HepG2 (cell line): ENCODE data around the gene ZBTB4. TPM values are rescaled to one million over a fixed set of nuclear protein-coding genes. Genes with fewer than 3 reads are reported as not detected.

Experiments used
- CHD4 ChIP-seq: fragments of 200-600 bp; sonication (generic); IDR thresholded peaks from 2 replicates; pipeline ENCODE4 v1.7.0; 2017; ENCODE audit warnings: mild to moderate bottlenecking, low read length, borderline replicate concordance
- FIP1L1 ChIP-seq: fragments of 200-400 bp; formaldehyde crosslinking; IDR thresholded peaks from 2 replicates; pipeline ENCODE4 v1.6.1; 2018; ENCODE audit warnings: low read depth, mild to moderate bottlenecking, low read length, moderate library complexity, borderline replicate concordance; ENCODE audit not compliant: insufficient read depth
- HNRNPL ChIP-seq: fragments of 200-400 bp; formaldehyde crosslinking; IDR thresholded peaks from 2 replicates; pipeline ENCODE4 v1.6.1; 2017; ENCODE audit warnings: mild to moderate bottlenecking, low read depth, low read length
- KDM5B ChIP-seq: sonication (generic); formaldehyde crosslinking; IDR thresholded peaks from 2 replicates; pipeline ENCODE4 v1.4.0; 2020; ENCODE audit warnings: missing genetic modification reagents, mild to moderate bottlenecking, borderline replicate concordance
- KLF9 ChIP-seq: IDR thresholded peaks from 2 replicates; pipeline ENCODE4 v1.6.1; 2016; ENCODE audit warnings: low read depth
- KMT2B ChIP-seq: IDR thresholded peaks from 2 replicates; pipeline ENCODE4 v1.6.1; 2016; ENCODE audit warnings: missing genetic modification reagents, missing compliant biosample characterization
- MATR3 ChIP-seq: sonication (generic); formaldehyde crosslinking; IDR thresholded peaks from 2 replicates; pipeline ENCODE4 v1.4.0; 2020; ENCODE audit warnings: missing genetic modification reagents
- SOX13 ChIP-seq, 3 experiments: fragments of 450-650 bp in 1 of 3; sonication (generic) in 1 of 3; formaldehyde crosslinking in 1 of 3; IDR thresholded peaks in 2 of 3; conservative IDR thresholded peaks in 1 of 3; 2 replicates each; pipeline versions ENCODE4 v1.5.0 to v1.6.1; 2016 to 2020; ENCODE audit warnings: antibody characterized with exemption in 1 of 3, mild to moderate bottlenecking in 1 of 3, missing compliant biosample characterization in 1 of 3, missing genetic modification reagents in 1 of 3, moderate library complexity in 1 of 3
- SP1 ChIP-seq, 2 experiments: fragments of 450-650 bp in 1 of 2; sonication (generic) in 1 of 2; formaldehyde crosslinking in 1 of 2; IDR thresholded peaks; 2 replicates each; pipeline versions ENCODE4 v1.4.0 to v1.6.1; 2016 to 2020; ENCODE audit warnings: missing genetic modification reagents in 1 of 2
- ZKSCAN1 ChIP-seq: fragments of 150-350 bp; IDR thresholded peaks from 2 replicates; pipeline ENCODE4 v1.6.1; 2014; ENCODE audit warnings: low read length
- ZNF260 ChIP-seq: sonication (generic); formaldehyde crosslinking; IDR thresholded peaks from 2 replicates; pipeline ENCODE4 v1.4.0; 2020; ENCODE audit warnings: missing genetic modification reagents, low read depth, mild to moderate bottlenecking, borderline replicate concordance
- ZNF563 ChIP-seq: sonication (generic); formaldehyde crosslinking; IDR thresholded peaks from 2 replicates; pipeline ENCODE4 v1.8.0; 2022; ENCODE audit warnings: mild to moderate bottlenecking, moderate library complexity, missing genetic modification reagents
- ZNF614 ChIP-seq: IDR thresholded peaks from 2 replicates; pipeline ENCODE4 v1.6.1; 2018; ENCODE audit warnings: missing biosample characterization, missing genetic modification reagents, inconsistent platforms, borderline replicate concordance
- ZNF788 ChIP-seq: sonication (generic); formaldehyde crosslinking; IDR thresholded peaks from 2 replicates; pipeline ENCODE4 v1.5.0; 2020; ENCODE audit warnings: mild to moderate bottlenecking, missing genetic modification reagents, borderline replicate concordance
- ZNF878 ChIP-seq: sonication (generic); formaldehyde crosslinking; IDR thresholded peaks from 2 replicates; pipeline ENCODE4 v1.8.1; 2023; ENCODE audit warnings: mild to moderate bottlenecking, missing genetic modification reagents, moderate library complexity
- ZNF891 ChIP-seq: sonication (generic); formaldehyde crosslinking; IDR thresholded peaks from 2 replicates; pipeline ENCODE4 v1.5.0; 2020; ENCODE audit warnings: mild to moderate bottlenecking, missing genetic modification reagents
- polyA plus RNA-seq, 8 experiments: library from polyadenylated mRNA; depleted of rRNA in 3 of 8; stranded (reverse) in 7 of 8; unstranded in 1 of 8; fragments of >200 nt; fragmentation: Illumina TruSeq in 4 of 8; extraction: Trizol in 4 of 8; gene quantifications; 2 replicates each; pipeline versions ENCODE4 v1.2.1 to v1.2.3, GENCODE V29; 2011 to 2016; ENCODE audit warnings: low read depth in 4 of 8, missing spikeins in 1 of 8, mixed read lengths in 1 of 8; ENCODE audit not compliant: insufficient read depth in 1 of 8
- total RNA-seq, 5 experiments: library from RNA; depleted of rRNA; stranded (reverse); fragments of >200 nt; fragmentation: Illumina TruSeq; extraction: Trizol; gene quantifications; 2 replicates each; pipeline ENCODE4 v1.2.3, GENCODE V29; 2016; ENCODE audit warnings: low read depth in 1 of 5
- TF ChIP-seq, protein P1 (sequence below): sonication (generic); formaldehyde crosslinking; IDR thresholded peaks from 2 replicates; pipeline ENCODE4 v1.8.1; 2023; ENCODE audit warnings: mild to moderate bottlenecking, moderate library complexity, missing genetic modification reagents
- TF ChIP-seq, protein P2 (sequence below): sonication (generic); formaldehyde crosslinking; IDR thresholded peaks from 2 replicates; pipeline ENCODE4 v1.5.0; 2020; ENCODE audit warnings: mild to moderate bottlenecking, missing genetic modification reagents, moderate library complexity
- TF ChIP-seq, protein P3 (sequence below): sonication (generic); formaldehyde crosslinking; IDR thresholded peaks from 2 replicates; pipeline ENCODE4 v1.4.0; 2020; ENCODE audit warnings: missing genetic modification reagents
- TF ChIP-seq, protein P4 (sequence below): sonication (generic); formaldehyde crosslinking; IDR thresholded peaks from 2 replicates; pipeline ENCODE4 v1.4.0; 2020; ENCODE audit warnings: missing genetic modification reagents

The ZBTB4 gene
- total and polyA plus RNA-seq, 2 of the 13 experiments (the other 11 are each of a cell fraction or from before 2014, with no cell fraction given), result 4.3 to 7.4 TPM

DNA sequence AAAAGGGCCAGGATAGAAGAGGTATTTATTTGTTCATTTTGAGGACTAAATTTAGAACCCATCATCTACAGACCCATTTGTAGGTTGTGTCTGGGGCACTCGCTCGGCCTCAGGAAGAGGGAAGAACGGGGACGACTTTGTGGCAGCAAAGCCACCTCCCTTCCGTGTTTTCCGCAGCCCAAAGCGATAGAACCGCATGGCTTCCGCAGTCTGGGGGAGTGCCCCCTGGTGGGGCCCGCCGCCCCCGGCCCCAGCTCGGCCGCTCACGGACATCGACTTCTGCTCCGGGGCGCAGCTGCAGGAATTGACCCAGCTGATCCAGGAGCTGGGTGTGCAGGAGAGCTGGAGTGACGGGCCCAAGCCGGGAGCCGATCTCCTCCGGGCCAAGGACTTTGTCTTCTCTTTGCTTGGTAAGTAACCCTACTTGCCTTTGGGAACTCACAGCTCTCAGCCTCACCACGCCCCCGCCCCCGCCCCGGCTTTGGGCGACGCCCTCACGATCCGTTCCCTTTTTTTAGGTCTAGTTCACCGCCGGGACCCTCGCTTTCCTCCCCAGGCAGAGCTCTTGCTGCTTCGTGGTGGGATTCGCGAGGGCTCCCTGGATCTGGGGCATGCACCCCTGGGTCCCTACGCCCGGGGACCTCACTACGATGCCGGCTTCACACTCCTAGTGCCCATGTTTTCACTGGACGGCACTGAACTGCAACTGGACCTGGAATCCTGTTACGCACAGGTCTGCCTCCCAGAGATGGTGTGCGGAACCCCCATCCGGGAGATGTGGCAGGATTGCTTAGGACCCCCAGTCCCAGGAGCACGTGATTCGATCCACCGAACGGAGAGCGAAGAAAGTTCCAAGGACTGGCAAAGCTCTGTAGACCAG lies 43.5 kb downstream of the ZBTB4 start (continued):
- TF ChIP-seq KDM5B (CRISPR knock-in tag) (peak; percentile 27; the same call in 1 of the 2 replicates), SP1 (IDR thresholded peaks at IDR 0.05) (no peak), SP1 (CRISPR knock-in tag; IDR thresholded peaks at IDR 0.05) (no peak), MATR3 (CRISPR knock-in tag) (no peak), ZNF260 (CRISPR knock-in tag) (no peak), FIP1L1 (no peak), CHD4 (no peak), ZNF788 (CRISPR knock-in tag) (no peak), ZKSCAN1 (no peak), KLF9 (no peak), ZNF891 (CRISPR knock-in tag) (peak; percentile 60; the same call in 1 of the 2 replicates), ZNF614 (CRISPR knock-in tag) (no peak), SOX13 (IDR thresholded peaks at IDR 0.05) (no peak), SOX13 (CRISPR knock-in tag; conservative IDR thresholded peaks at IDR 0.05 in 1 of 2, IDR thresholded peaks at IDR 0.05 in 1 of 2) (no peak), HNRNPL (no peak), KMT2B (CRISPR knock-in tag) (no peak), ZNF563 (CRISPR knock-in tag) (0 out of 2 replicates have a peak, but pooled peaks have one; percentile 33), ZNF878 (CRISPR knock-in tag) (no peak)
- TF ChIP-seq, protein P1, sequence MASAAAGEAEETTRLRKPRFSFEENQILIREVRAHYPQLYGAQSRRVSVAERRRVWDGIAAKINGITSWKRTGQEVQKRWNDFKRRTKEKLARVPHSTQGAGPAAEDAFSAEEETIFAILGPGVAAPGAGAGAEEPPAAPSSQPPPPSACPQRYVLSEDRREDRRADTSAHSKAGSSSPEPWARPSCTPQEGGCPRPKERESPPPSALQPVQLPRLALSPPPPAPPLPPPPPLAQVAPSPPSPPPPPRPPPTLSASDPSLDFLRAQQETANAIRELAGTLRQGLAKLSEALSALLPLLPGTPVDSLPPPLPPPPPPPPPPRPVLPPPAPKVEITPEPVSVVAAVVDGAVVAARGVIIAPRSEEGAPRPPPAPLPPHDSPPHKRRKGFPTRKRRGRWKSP (CRISPR knock-in tag), result peak; percentile 63
- TF ChIP-seq, protein P2, sequence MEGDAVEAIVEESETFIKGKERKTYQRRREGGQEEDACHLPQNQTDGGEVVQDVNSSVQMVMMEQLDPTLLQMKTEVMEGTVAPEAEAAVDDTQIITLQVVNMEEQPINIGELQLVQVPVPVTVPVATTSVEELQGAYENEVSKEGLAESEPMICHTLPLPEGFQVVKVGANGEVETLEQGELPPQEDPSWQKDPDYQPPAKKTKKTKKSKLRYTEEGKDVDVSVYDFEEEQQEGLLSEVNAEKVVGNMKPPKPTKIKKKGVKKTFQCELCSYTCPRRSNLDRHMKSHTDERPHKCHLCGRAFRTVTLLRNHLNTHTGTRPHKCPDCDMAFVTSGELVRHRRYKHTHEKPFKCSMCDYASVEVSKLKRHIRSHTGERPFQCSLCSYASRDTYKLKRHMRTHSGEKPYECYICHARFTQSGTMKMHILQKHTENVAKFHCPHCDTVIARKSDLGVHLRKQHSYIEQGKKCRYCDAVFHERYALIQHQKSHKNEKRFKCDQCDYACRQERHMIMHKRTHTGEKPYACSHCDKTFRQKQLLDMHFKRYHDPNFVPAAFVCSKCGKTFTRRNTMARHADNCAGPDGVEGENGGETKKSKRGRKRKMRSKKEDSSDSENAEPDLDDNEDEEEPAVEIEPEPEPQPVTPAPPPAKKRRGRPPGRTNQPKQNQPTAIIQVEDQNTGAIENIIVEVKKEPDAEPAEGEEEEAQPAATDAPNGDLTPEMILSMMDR, result peak; percentile 56
- TF ChIP-seq, protein P3, sequence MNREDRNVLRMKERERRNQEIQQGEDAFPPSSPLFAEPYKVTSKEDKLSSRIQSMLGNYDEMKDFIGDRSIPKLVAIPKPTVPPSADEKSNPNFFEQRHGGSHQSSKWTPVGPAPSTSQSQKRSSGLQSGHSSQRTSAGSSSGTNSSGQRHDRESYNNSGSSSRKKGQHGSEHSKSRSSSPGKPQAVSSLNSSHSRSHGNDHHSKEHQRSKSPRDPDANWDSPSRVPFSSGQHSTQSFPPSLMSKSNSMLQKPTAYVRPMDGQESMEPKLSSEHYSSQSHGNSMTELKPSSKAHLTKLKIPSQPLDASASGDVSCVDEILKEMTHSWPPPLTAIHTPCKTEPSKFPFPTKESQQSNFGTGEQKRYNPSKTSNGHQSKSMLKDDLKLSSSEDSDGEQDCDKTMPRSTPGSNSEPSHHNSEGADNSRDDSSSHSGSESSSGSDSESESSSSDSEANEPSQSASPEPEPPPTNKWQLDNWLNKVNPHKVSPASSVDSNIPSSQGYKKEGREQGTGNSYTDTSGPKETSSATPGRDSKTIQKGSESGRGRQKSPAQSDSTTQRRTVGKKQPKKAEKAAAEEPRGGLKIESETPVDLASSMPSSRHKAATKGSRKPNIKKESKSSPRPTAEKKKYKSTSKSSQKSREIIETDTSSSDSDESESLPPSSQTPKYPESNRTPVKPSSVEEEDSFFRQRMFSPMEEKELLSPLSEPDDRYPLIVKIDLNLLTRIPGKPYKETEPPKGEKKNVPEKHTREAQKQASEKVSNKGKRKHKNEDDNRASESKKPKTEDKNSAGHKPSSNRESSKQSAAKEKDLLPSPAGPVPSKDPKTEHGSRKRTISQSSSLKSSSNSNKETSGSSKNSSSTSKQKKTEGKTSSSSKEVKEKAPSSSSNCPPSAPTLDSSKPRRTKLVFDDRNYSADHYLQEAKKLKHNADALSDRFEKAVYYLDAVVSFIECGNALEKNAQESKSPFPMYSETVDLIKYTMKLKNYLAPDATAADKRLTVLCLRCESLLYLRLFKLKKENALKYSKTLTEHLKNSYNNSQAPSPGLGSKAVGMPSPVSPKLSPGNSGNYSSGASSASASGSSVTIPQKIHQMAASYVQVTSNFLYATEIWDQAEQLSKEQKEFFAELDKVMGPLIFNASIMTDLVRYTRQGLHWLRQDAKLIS (CRISPR knock-in tag), result no peak
- TF ChIP-seq, protein P4, sequence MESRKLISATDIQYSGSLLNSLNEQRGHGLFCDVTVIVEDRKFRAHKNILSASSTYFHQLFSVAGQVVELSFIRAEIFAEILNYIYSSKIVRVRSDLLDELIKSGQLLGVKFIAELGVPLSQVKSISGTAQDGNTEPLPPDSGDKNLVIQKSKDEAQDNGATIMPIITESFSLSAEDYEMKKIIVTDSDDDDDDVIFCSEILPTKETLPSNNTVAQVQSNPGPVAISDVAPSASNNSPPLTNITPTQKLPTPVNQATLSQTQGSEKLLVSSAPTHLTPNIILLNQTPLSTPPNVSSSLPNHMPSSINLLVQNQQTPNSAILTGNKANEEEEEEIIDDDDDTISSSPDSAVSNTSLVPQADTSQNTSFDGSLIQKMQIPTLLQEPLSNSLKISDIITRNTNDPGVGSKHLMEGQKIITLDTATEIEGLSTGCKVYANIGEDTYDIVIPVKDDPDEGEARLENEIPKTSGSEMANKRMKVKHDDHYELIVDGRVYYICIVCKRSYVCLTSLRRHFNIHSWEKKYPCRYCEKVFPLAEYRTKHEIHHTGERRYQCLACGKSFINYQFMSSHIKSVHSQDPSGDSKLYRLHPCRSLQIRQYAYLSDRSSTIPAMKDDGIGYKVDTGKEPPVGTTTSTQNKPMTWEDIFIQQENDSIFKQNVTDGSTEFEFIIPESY (CRISPR knock-in tag), result no peak
